ENCODE measurements around the gene VAMP8.

GRCh38 chr2:85598594-85599340 lies 21.4 kb downstream of the VAMP8 start:
- TF ChIP-seq LEF1 (IDR thresholded peaks at IDR 0.05; ENCODE audit: borderline replicate concordance) (no peak), FOXA1 (IDR thresholded peaks at IDR 0.05) (no peak)
